ENCODE results near the gene SYAP1.
A peak's percentile ranks its signal among the peaks of the same experiment; 100 is the strongest.
"Not testable (repeated sequence)": the region's sequence is repeated elsewhere in the genome, so short reads cannot be mapped to it uniquely, and the experiment has no call there.

Gene SYAP1

GRCh38 chrX:16771483-16772398 is 52.3 kb downstream of the SYAP1 start:
- no peak for DNase-seq
- intact Hi-C loops (cut with DNase I) = no loop called here

GRCh38 chrX:16772460-16772859 is 53.0 kb downstream of the SYAP1 start:
- intact Hi-C loops (cut with DNase I) = no loop called here
- no peak for DNase-seq

DNA sequence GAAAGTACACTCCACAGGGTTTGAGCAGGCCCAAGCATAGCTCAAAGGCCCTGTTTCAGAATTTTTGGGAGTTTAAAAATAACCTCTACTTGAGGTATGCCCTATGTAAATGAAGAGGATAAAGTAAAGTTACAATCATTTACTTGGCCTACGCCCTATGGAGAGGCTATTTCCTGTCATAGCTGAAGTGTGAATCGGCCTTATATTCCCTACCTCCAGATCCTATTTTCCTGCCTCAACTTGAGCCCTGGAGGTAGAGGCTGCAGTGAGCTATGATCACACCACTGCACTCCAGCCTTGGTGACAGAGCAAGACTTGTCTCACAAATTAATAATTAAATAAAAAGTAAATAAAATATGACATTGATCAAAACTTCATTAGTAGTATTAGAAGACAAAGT is 55.3 kb downstream of the SYAP1 start:
- intact Hi-C loops (cut with DNase I) = no loop called here
- DNase-seq = no peak

GRCh38 chrX:16778545-16778944 is 59.1 kb downstream of the SYAP1 start:
- intact Hi-C loops (cut with DNase I) = no loop called here

DNA sequence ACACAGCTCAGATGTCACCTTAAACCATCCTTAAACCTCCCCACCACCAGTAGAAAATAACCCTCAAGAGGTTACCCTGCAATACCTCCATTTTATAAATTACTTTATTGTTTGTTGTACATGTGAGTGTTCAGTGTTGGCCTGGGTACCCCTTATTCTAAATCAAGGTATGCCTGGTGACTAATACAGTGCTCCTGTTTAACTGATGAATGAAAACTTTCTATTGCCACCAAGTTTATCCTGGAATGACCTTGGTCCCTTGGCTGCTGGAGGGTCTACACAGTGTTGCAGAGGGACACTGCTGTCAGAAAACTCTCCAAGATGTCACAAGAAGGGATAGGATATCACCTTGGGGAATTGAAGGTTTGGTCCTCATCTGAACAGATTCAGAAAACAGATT is 59.6 kb downstream of the SYAP1 start:
- DNase-seq = no peak
- intact Hi-C loops (cut with DNase I) = no loop called here

More at GRCh38 chrX:16778545-16778944, 59.1 kb downstream of the SYAP1 start:
- no peak for DNase-seq

GRCh38 chrX:16779815-16780214 is 60.4 kb downstream of the SYAP1 start:
- DNase-seq; intact Hi-C loops (cut with DNase I): not testable (repeated sequence)

DNA sequence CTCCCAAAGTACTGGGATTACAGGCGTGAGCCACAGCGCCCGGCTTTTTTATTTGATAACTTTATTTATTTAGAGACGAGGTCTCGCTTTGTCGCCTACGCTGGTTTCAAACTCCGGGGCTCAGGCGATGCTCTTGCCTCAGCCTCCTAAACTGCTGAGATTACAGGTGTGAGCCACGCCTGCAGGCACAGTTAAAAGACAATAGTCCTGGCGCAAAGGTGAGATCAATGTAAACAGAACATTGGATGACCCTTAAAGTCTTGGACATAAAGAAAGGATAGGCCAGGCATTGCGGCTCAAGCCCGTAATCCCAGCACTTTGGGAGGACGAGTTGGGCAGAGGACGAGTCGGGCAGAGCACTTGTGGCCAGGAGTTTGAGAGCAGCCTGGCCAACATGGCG is 64.0 kb downstream of the SYAP1 start:
- intact Hi-C loops (cut with DNase I) = no loop called here
- DNase-seq = no peak

- intact Hi-C loops (cut with DNase I) = not testable (repeated sequence)
Measured at GRCh38 chrX:16784440-16784839, 65.0 kb downstream of the SYAP1 start.

GRCh38 chrX:16785247-16786138 is 66.1 kb downstream of the SYAP1 start:
- peak in 40 of 42 donors; percentile 2 to 54 (median 26) for DNase-seq
- intact Hi-C loops (cut with DNase I) = no loop called here

More at GRCh38 chrX:16784440-16784839, 65.0 kb downstream of the SYAP1 start:
- DNase-seq = not testable (repeated sequence)

- peak; percentile 92 to 100 (median 99) for DNase-seq
- intact Hi-C loops (cut with DNase I) = no loop called here
Measured at GRCh38 chrX:16786139-16786790, 66.9 kb downstream of the SYAP1 start, which contains the start of gene TXLNG. TXLNG (plus strand) TSS chrX:16786466; CDS start chrX:16786488, 22 bp downstream.

DNA sequence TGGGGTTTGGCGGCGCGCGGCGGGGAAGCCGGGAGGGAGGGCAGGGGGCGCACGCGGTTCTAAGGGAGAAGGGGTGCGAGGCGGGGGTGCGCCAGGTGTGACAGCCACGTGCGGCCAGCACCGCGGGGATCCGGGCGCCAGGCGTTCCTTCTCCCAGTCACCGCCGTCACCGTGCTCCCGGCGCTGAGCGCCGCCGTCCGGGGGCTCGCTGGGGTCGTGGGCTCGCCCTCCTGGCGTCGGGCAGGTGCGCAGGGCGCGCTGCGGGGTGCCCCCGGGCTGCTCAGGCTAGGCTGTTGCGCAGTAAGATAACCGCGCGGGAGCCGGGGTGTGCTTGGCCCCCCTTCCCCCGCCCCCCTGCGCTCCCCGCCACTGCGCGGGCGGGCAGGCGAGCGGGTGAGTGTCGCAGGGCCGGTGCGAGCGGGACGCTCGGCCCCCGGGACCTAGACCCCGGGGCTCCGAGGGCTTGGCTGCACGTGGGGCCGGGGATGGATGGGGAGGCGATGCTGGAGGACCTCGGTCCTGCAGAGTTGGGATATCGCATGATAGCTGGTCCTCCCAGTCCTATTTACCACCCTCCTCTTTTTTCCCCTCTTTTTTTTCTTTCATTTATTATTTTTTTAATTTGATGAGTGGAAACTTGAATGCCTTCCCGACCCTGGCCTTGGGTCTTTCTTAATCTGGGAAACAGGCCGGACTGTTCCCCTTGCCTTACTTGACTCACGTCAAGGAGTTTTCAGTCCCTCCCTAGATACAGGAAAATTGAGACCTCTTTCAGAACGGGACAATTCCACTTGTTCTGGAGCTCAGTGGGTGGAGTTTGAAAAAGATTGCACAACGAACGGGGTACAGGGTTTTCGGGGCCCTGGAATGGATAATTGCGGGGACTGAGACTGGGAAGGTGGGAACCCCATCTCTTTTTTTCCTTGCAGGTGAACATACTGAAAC is 67.7 kb downstream of the SYAP1 start:
- intact Hi-C loops (cut with DNase I) = no loop called here
- peak in 37 of 42 donors; percentile 3 to 53 (median 26) for DNase-seq

DNA sequence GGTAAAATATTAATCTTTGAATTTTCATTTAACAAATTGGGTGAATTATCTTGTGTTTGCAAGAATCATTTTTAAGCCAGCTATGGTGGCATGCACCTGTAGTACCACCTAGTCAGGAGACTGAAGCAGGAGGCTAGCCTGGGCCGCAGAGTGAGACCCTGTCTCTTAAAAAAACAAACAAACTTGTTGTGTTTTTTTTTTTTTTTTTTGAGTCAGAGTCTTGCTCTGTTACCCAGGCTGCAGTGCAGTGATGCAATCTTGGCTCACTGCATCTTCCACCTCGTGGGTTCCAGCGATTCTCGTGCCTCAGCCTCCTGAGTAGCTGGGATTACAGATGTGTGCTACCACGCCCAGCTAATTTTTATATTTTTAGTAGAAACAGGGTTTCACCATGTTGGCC is 69.1 kb downstream of the SYAP1 start:
- intact Hi-C loops (cut with DNase I) = no loop called here
- no peak for DNase-seq

GRCh38 chrX:16796298-16796697 is 76.9 kb downstream of the SYAP1 start:
- DNase-seq = no peak
- intact Hi-C loops (cut with DNase I) = no loop called here

DNA sequence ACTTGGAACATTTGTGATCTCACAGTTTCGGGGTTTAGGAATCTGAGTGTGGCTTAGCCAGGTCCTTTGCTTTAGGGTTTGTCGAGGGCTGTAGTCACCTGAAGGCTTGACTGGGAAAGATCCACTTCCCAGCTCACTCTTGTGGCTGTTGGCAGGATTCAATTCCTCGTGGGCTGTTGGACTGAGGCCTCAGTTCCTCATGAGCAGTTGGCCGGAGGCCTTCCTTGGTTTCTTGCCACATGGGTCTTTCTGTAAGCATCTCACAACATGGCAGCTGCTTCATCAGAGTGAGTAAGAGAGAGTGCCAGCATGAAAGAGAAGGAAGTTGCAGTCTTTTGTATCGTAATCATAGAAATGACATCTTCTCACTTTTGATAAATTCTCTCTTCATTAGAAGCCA is 77.9 kb downstream of the SYAP1 start:
- DNase-seq = peak in 11 of 42 donors; percentile 8 to 62 (median 23)
- intact Hi-C loops (cut with DNase I) = no loop called here

DNA sequence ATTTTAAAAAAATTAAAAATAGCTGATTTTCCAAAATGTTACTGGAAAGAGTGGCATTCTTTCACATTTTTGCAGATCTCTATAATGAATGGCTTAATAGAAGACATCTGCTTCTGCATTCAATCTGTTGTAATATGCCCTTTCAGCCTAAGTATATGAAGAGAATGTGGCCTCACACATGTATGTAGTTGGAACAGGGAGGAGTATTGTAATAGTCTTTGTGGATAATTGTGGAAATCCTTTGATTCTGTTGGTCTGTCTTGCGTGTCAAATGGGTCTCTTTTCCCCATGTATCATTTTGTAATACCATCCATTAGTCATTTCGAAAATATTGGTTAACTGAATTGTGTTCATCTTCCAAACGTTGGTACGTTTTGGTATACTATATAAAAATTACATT is 78.4 kb downstream of the SYAP1 start:
- no peak for DNase-seq
- intact Hi-C loops (cut with DNase I) = no loop called here

DNA sequence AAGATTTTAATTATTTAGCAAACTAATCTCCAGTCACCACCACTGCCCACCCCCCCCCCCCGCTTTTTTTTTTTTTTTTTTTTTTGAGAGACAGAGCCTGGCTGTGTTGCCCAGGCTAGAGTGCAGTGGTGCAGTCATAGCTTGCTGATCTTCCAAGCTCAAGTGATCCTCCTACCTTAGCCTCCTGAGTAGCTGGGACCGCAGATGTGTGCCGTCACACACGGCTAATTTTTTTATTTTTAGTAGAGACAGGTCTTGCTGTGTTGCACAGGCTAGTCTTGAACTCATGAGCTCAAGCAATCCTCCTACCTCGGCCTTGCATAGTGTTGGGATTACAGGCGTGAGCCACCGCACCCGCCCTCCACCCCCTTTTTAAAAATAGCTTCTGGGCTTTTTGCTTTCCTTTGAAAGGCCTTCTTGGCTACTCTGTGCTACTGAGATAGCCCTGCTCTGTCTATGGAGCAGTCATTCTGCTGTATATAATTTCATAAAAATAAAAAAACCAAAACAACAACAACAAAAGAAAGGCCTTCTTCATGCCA is 85.6 kb downstream of the SYAP1 start:
- intact Hi-C loops (cut with DNase I) = no loop called here
- no peak for DNase-seq

- intact Hi-C loops (cut with DNase I) = no loop called here
- no peak for DNase-seq
Measured at GRCh38 chrX:16807548-16807947, 88.1 kb downstream of the SYAP1 start.

- intact Hi-C loops (cut with DNase I) = no loop called here
- no peak for DNase-seq
Measured at GRCh38 chrX:16807976-16808542, 88.6 kb downstream of the SYAP1 start.

Data from head of caudate nucleus (tissue), 42 donors.